ENCODE results near the gene OR52B2.
"Not testable (repeated sequence)": the region's sequence is repeated elsewhere in the genome, so short reads cannot be mapped to it uniquely, and the experiment has no call there.

OR52B2 gene

GRCh38 chr11:6197466-6198200, 27.5 kb upstream of the OR52B2 start:
- no peak overlapping the region for H3K27ac Mint-ChIP-seq
- H3K4me1 Mint-ChIP-seq (ENCODE audit: low read depth): peaks cover 66% of the 10 kb centered on the region
- H3K27me3 Mint-ChIP-seq: no peaks in the 10 kb centered on the region
- peaks cover 2% of the 10 kb centered on the region for H3K36me3 Mint-ChIP-seq (ENCODE audit: low read depth)
- no peaks in the 10 kb centered on the region for H3K9me3 Mint-ChIP-seq
- no peak overlapping the region for H3K4me3 Mint-ChIP-seq

- H3K36me3 Mint-ChIP-seq (ENCODE audit: low read depth): no peaks in the 10 kb centered on the region
- H3K9me3 Mint-ChIP-seq: no peaks in the 10 kb centered on the region
- H3K4me1 Mint-ChIP-seq (ENCODE audit: low read depth): peaks cover 55% of the 10 kb centered on the region
- no peaks in the 10 kb centered on the region for H3K27me3 Mint-ChIP-seq
- H3K27ac Mint-ChIP-seq: peak overlapping the region; percentile 78
- H3K4me3 Mint-ChIP-seq: peak overlapping the region; percentile 41
Observed at GRCh38 chr11:6196396-6196795, 26.3 kb upstream of the OR52B2 start.

GRCh38 chr11:6194065-6194581, 24.0 kb upstream of the OR52B2 start:
- Mint-ChIP-seq H3K27ac (no peak overlapping the region), H3K27me3 (no peaks in the 10 kb centered on the region), H3K4me3 (no peak overlapping the region), H3K4me1 (ENCODE audit: low read depth) (peaks cover 46% of the 10 kb centered on the region), H3K9me3 (no peaks in the 10 kb centered on the region), H3K36me3 (ENCODE audit: low read depth) (no peaks in the 10 kb centered on the region)

- no peaks in the 10 kb centered on the region for H3K36me3 Mint-ChIP-seq (ENCODE audit: low read depth)
- H3K27me3 Mint-ChIP-seq: no peaks in the 10 kb centered on the region
- H3K4me3 Mint-ChIP-seq: no peak overlapping the region
- no peak overlapping the region for H3K27ac Mint-ChIP-seq
- peaks cover 29% of the 10 kb centered on the region for H3K4me1 Mint-ChIP-seq (ENCODE audit: low read depth)
- no peaks in the 10 kb centered on the region for H3K9me3 Mint-ChIP-seq
Observed at GRCh38 chr11:6191742-6192141, 21.6 kb upstream of the OR52B2 start.

- H3K27ac Mint-ChIP-seq: no peak overlapping the region
- H3K27me3 Mint-ChIP-seq: peaks cover 19% of the 10 kb centered on the region
- no peaks in the 10 kb centered on the region for H3K4me1 Mint-ChIP-seq (ENCODE audit: low read depth)
- peaks cover 4% of the 10 kb centered on the region for H3K9me3 Mint-ChIP-seq
- peaks cover 7% of the 10 kb centered on the region for H3K36me3 Mint-ChIP-seq (ENCODE audit: low read depth)
- H3K4me3 Mint-ChIP-seq: no peak overlapping the region
Observed at GRCh38 chr11:6175440-6175839, 5.3 kb upstream of the OR52B2 start.

GRCh38 chr11:6156628-6157359, 13.3 kb downstream of the OR52B2 start:
- no peak overlapping the region for H3K4me3 Mint-ChIP-seq
- H3K36me3 Mint-ChIP-seq (ENCODE audit: low read depth): no peaks in the 10 kb centered on the region
- no peaks in the 10 kb centered on the region for H3K9me3 Mint-ChIP-seq

GRCh38 chr11:6152126-6152525, 18.0 kb downstream of the OR52B2 start:
- Mint-ChIP-seq H3K9me3 (peaks cover 4% of the 10 kb centered on the region), H3K27me3 (peaks cover 4% of the 10 kb centered on the region)

More at GRCh38 chr11:6156628-6157359, 13.3 kb downstream of the OR52B2 start:
- Mint-ChIP-seq H3K27ac (no peak overlapping the region), H3K4me1 (ENCODE audit: low read depth) (no peaks in the 10 kb centered on the region), H3K27me3 (no peaks in the 10 kb centered on the region)

GRCh38 chr11:6151117-6151516, 19.0 kb downstream of the OR52B2 start:
- H3K36me3 Mint-ChIP-seq (ENCODE audit: low read depth): no peaks in the 10 kb centered on the region
- H3K4me3 Mint-ChIP-seq: no peak overlapping the region
- H3K27ac Mint-ChIP-seq: no peak overlapping the region
- H3K4me1 Mint-ChIP-seq (ENCODE audit: low read depth): no peaks in the 10 kb centered on the region
- peaks cover 4% of the 10 kb centered on the region for H3K27me3 Mint-ChIP-seq
- H3K9me3 Mint-ChIP-seq: peaks cover 4% of the 10 kb centered on the region

More at GRCh38 chr11:6152126-6152525, 18.0 kb downstream of the OR52B2 start:
- Mint-ChIP-seq H3K4me3 (no peak overlapping the region), H3K36me3 (ENCODE audit: low read depth) (no peaks in the 10 kb centered on the region), H3K27ac (no peak overlapping the region), H3K4me1 (ENCODE audit: low read depth) (no peaks in the 10 kb centered on the region)

- not testable (repeated sequence) for H3K4me3 Mint-ChIP-seq; H3K27me3 Mint-ChIP-seq; H3K36me3 Mint-ChIP-seq (ENCODE audit: low read depth); H3K27ac Mint-ChIP-seq; H3K9me3 Mint-ChIP-seq; H3K4me1 Mint-ChIP-seq (ENCODE audit: low read depth)
Observed at GRCh38 chr11:6143737-6144136, 26.4 kb downstream of the OR52B2 start.

GRCh38 chr11:6142936-6143335, 27.2 kb downstream of the OR52B2 start:
- no peaks in the 10 kb centered on the region for H3K4me1 Mint-ChIP-seq (ENCODE audit: low read depth)
- H3K27me3 Mint-ChIP-seq: peaks cover 12% of the 10 kb centered on the region
- no peaks in the 10 kb centered on the region for H3K9me3 Mint-ChIP-seq
- no peak overlapping the region for H3K27ac Mint-ChIP-seq
- H3K36me3 Mint-ChIP-seq (ENCODE audit: low read depth): no peaks in the 10 kb centered on the region
- H3K4me3 Mint-ChIP-seq: no peak overlapping the region

GRCh38 chr11:6135936-6136335, 34.2 kb downstream of the OR52B2 start:
- not testable (repeated sequence) for H3K4me3 Mint-ChIP-seq; H3K9me3 Mint-ChIP-seq; H3K27ac Mint-ChIP-seq; H3K36me3 Mint-ChIP-seq (ENCODE audit: low read depth); H3K4me1 Mint-ChIP-seq (ENCODE audit: low read depth)
- H3K27me3 Mint-ChIP-seq: peaks cover 21% of the 10 kb centered on the region

GRCh38 chr11:6132431-6132830, 37.7 kb downstream of the OR52B2 start:
- Mint-ChIP-seq H3K36me3 (ENCODE audit: low read depth) (no peaks in the 10 kb centered on the region), H3K27me3 (peaks cover 6% of the 10 kb centered on the region), H3K27ac (no peak overlapping the region), H3K4me3 (no peak overlapping the region), H3K4me1 (ENCODE audit: low read depth) (no peaks in the 10 kb centered on the region), H3K9me3 (no peaks in the 10 kb centered on the region)

- Mint-ChIP-seq H3K4me1 (ENCODE audit: low read depth) (no peaks in the 10 kb centered on the region), H3K27me3 (peaks cover 2% of the 10 kb centered on the region), H3K27ac (no peak overlapping the region), H3K9me3 (no peaks in the 10 kb centered on the region), H3K4me3 (no peak overlapping the region), H3K36me3 (ENCODE audit: low read depth) (no peaks in the 10 kb centered on the region)
Observed at GRCh38 chr11:6129635-6130034, 40.5 kb downstream of the OR52B2 start.

GRCh38 chr11:6129011-6129410, 41.1 kb downstream of the OR52B2 start:
- no peak overlapping the region for H3K27ac Mint-ChIP-seq
- H3K4me1 Mint-ChIP-seq (ENCODE audit: low read depth): no peaks in the 10 kb centered on the region
- H3K27me3 Mint-ChIP-seq: peaks cover 3% of the 10 kb centered on the region
- no peak overlapping the region for H3K4me3 Mint-ChIP-seq
- H3K9me3 Mint-ChIP-seq: no peaks in the 10 kb centered on the region
- H3K36me3 Mint-ChIP-seq (ENCODE audit: low read depth): no peaks in the 10 kb centered on the region

- no peaks in the 10 kb centered on the region for H3K36me3 Mint-ChIP-seq (ENCODE audit: low read depth)
- H3K27me3 Mint-ChIP-seq: peaks cover 3% of the 10 kb centered on the region
- H3K9me3 Mint-ChIP-seq: no peaks in the 10 kb centered on the region
- H3K4me1 Mint-ChIP-seq (ENCODE audit: low read depth): no peaks in the 10 kb centered on the region
- no peak overlapping the region for H3K4me3 Mint-ChIP-seq
- no peak overlapping the region for H3K27ac Mint-ChIP-seq
Observed at GRCh38 chr11:6127881-6128280, 42.2 kb downstream of the OR52B2 start.

Data from stimulated activated naive CD8-positive, alpha-beta T cell treated with anti-CD3 and anti-CD28 coated beads, Interleukin-15, Interleukin-2, amounts not matched to agents 100 ng/mL and 50 ng/mL, for 24 hours (primary cell).